IPS DF 6.9 (cell line): Measurements from ENCODE around the gene CDH5.

Source experiments
- DNase-seq: peaks from one replicate; pipeline ENCODE4 v3.0.0-alpha.2; 2013; ENCODE audit warnings: low read depth, low spot score
- H3K27ac ChIP-seq: one replicate; pipeline ENCODE4 v1.5.1; 2013; ENCODE audit warnings: low read length, control low read depth
- H3K27me3 ChIP-seq: 2 replicates; pipeline ENCODE4 v1.6.1; 2013; ENCODE audit warnings: mild to moderate bottlenecking, low read length; ENCODE audit not compliant: control insufficient read depth, insufficient read depth
- H3K36me3 ChIP-seq: 2 replicates; pipeline ENCODE4 v1.6.1; 2013; ENCODE audit warnings: low read length; ENCODE audit not compliant: control insufficient read depth, insufficient read depth
- H3K4me1 ChIP-seq: 2 replicates; pipeline ENCODE4 v1.6.1; 2013; ENCODE audit warnings: low read length; ENCODE audit not compliant: control insufficient read depth, insufficient read depth
- H3K4me3 ChIP-seq: 2 replicates; pipeline ENCODE4 v1.5.1; 2013; ENCODE audit warnings: mild to moderate bottlenecking, low read length
- H3K9me3 ChIP-seq: 2 replicates; pipeline ENCODE4 v1.6.1; 2013; ENCODE audit warnings: low read length, inconsistent platforms; ENCODE audit not compliant: control insufficient read depth, insufficient read depth
- WGBS: extraction: QIAGEN DNeasy Blood & Tissue Kit; methylation state at CpG from one replicate; pipeline ENCODE4 v1.1.7; 2013; ENCODE audit warnings: mixed read lengths, missing lambda C conversion rate; ENCODE audit not compliant: insufficient read length, insufficient coverage; 5-methylcytosine and 5-hydroxymethylcytosine counted together

Gene CDH5

DNA sequence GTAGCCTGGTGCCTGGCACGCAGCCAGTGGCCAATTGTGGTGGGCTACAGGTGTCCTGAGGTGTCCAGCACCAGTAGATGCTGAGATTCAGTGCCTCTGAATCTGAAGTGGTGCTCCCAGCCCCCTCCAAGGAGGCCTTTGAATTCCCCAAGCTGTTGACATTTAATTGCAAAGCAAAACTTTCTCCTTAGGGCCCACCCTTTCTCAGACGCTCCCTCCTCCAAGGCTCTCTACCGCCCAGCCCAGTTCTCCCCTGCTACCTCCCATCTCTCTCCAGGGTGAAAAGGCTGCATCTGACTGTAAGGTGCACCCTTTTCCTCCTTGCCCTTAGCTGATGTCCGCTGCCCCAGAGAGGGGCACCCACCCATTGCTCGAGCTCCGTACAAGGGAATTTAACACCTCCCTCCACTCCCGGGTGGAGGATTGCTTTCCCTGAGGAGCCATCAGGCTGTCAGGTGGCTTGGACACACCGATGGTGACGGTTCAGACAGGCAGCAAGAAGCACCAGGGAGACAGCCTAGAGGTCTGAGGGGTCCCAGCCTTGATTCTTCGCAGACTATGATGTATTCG lies 62.3 kb downstream of the CDH5 start:
- DNase-seq = no peak
- no CpG with 5 or more reads among the region's 11 CpGs for WGBS
- H3K36me3 ChIP-seq = peaks cover 2% of the 10 kb centered on the region; the same call in 1 of the 2 replicates
- H3K4me1 ChIP-seq = peaks cover 6% of the 10 kb centered on the region
- no peaks in the 10 kb centered on the region for H3K9me3 ChIP-seq
- no peak overlapping the region for H3K27ac ChIP-seq
- H3K4me3 ChIP-seq = no peak overlapping the region
- H3K27me3 ChIP-seq = peaks cover 46% of the 10 kb centered on the region

DNA sequence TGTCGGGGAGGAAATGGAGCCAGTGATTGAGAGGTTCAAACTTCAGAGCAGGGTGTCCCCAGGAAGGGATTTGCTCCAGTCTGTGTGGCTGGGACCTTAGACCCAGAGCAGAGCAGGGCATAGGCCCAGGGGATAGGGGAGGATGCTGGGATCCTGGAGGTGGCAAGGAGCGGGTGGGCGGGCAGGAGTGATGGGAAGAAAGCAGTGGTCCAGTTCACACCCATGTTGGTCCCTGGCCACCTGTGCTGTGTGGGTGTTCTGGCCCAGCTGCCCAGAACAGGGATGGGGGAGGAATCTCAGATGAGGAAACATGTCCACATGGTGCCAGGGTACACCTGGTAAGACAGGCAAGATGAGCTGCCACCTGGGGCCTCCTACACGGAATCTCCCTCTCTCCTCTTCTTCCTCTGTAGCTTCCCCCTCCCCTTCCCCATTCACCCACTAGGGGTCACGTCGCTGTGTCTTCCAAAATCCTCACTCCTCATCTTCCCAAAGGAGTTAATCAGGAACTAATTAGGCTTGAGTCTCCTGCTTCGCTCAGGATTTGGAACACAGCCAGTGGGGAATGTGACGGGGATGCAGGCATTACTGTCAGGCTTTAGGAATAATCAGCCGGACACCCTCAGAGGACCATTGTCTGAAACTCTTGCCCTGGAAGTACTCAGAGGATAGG lies 62.9 kb downstream of the CDH5 start:
- WGBS = no CpG with 5 or more reads among the region's 9 CpGs

DNA sequence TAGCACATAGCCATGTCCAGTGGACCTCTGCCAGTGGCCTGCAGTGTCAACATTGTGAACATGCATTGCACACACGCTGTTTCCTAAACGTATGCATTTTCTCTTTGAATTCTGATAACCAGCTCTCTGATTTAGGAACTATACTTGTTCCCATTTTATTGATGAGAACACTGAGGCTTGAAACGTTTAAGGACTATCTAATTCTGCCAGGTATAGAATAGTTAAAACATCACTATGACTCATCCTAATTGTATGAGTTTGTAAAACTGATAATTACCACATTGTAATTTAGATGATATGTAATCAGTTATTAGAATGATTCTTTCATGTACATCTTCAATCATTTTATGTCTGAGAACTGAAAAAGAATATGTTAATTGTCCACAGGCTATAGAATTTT lies 63.7 kb downstream of the CDH5 start:
- WGBS = no CpG with 5 or more reads among the region's 3 CpGs
- H3K36me3 ChIP-seq = peaks cover 2% of the 10 kb centered on the region; the same call in 1 of the 2 replicates
- H3K27me3 ChIP-seq = peaks cover 41% of the 10 kb centered on the region
- no peaks in the 10 kb centered on the region for H3K9me3 ChIP-seq
- peaks cover 9% of the 10 kb centered on the region for H3K4me1 ChIP-seq
- H3K4me3 ChIP-seq = no peak overlapping the region
- H3K27ac ChIP-seq = no peak overlapping the region
- no peak for DNase-seq

More for the DNA sequence above, 62.9 kb downstream of the CDH5 start:
- Histone ChIP-seq H3K27ac (no peak overlapping the region), H3K4me1 (peaks cover 6% of the 10 kb centered on the region), H3K9me3 (no peaks in the 10 kb centered on the region), H3K36me3 (peaks cover 2% of the 10 kb centered on the region; the same call in 1 of the 2 replicates), H3K27me3 (peaks cover 46% of the 10 kb centered on the region), H3K4me3 (no peak overlapping the region)
- DNase-seq = no peak

DNA sequence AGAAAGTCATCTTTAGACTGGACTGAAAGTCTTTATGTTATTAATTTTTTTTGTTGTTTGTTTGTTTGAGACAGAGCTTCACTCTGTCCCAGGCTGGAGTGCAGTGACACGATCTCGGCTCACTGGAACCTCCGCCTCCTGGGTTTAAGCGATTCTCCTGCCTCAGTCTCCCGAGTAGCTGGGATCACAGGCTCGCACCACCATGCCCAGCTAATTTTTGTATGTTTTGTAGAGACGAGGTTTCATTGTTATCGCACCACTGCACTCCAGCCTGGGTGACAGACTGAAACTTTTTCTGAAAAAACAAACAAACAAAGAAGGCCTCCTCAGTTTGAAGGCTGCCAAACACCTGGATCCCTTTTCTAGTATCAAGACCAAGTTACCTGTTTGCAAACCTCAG lies 65.3 kb downstream of the CDH5 start:
- H3K9me3 ChIP-seq = no peaks in the 10 kb centered on the region
- WGBS = no CpG with 5 or more reads among the region's 8 CpGs
- H3K4me3 ChIP-seq = no peak overlapping the region
- no peak overlapping the region for H3K27ac ChIP-seq
- H3K27me3 ChIP-seq = peaks cover 27% of the 10 kb centered on the region
- no peaks in the 10 kb centered on the region for H3K36me3 ChIP-seq
- DNase-seq = no peak
- H3K4me1 ChIP-seq = peaks cover 5% of the 10 kb centered on the region

DNA sequence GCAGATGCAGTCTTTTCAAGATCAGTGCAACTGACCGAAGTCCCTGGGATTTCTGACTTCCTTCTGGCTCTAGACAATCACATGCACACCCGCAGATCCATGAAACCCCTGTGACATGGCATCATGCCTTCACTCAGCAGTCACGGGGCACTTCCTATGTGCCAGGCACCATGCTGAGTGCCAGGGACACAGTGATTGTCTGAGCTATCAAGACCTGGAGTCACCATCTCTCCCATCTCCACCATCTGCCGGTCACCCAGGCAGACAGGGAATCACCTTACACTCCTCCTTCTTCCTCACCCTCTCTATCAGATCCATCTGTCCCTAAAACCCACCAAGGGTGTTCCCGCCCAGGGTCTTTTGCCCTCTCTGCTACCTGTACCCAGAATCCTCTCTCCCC lies 65.9 kb downstream of the CDH5 start:
- Histone ChIP-seq H3K27me3 (peaks cover 27% of the 10 kb centered on the region), H3K36me3 (no peaks in the 10 kb centered on the region), H3K27ac (no peak overlapping the region), H3K4me3 (no peak overlapping the region), H3K4me1 (peaks cover 5% of the 10 kb centered on the region), H3K9me3 (no peaks in the 10 kb centered on the region)
- no peak for DNase-seq
- WGBS = no CpG with 5 or more reads among the region's 5 CpGs

DNA sequence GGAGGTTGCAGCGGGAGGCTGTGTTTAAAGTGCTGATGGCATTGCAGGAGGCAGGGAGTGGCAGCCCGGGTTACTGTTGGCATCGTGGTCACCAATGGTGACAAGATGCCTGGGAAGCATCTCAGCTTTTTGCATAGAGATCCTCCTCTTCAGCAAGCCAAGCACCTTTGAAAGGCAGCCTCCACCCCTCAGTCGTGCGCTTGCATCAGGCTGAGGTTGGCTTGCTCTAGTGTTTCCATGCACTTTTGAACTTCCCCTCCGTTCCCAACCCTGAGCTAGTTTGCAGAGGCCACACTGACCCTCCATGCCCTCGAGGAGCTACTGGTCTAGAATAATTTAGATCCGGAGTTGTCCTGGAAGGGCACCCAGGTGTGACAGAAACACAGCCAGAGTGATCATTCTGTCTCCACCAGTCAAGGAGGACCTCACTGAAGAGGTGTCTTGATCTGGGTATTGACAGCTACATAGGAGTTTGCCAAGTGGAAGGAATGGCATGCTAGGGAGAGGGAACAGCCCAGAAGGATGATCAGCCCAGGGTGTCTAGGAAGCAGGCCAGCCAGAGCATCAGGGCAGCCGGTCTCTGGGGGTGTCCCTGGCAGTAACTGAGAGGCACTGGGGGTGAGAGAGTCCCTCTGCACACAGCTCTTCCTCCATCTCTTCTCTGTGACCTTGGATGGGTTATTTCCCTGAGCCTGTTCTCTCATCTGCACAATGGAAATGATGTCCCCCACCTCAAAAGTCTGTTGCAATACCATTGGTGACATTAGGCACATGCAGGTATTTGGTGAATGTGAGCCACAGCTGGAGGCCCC lies 68.3 kb downstream of the CDH5 start:
- H3K27me3 ChIP-seq = peaks cover 3% of the 10 kb centered on the region; the same call in 1 of the 2 replicates
- H3K4me1 ChIP-seq = peaks cover 3% of the 10 kb centered on the region
- no peaks in the 10 kb centered on the region for H3K36me3 ChIP-seq
- WGBS = no CpG with 5 or more reads among the region's 9 CpGs
- H3K27ac ChIP-seq = no peak overlapping the region
- no peaks in the 10 kb centered on the region for H3K9me3 ChIP-seq
- no peak for DNase-seq
- H3K4me3 ChIP-seq = no peak overlapping the region

DNA sequence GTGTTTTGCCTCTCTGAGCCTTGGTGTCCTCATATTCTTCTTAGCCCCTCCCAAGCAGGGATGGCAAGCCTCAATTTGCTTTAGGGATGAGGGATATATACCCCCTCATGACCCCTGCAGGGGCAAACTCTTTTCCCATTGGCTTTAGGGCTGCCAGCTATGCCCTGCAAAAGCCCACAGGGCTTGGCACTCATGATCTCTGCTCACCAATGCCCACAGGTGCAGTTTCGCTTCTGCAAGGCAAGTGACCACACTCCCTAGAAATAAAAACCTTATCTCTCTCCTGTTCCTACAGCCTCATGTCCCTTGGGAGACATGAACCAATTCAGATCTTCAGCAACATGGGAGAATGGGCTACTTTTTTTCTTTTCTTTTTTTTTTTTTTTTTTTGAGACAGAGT lies 69.4 kb downstream of the CDH5 start:
- Histone ChIP-seq H3K27ac (no peak overlapping the region), H3K27me3 (no peaks in the 10 kb centered on the region), H3K36me3 (no peaks in the 10 kb centered on the region), H3K9me3 (no peaks in the 10 kb centered on the region), H3K4me1 (peaks cover 3% of the 10 kb centered on the region), H3K4me3 (no peak overlapping the region)
- DNase-seq = no peak
- WGBS = no CpG with 5 or more reads among the region's 1 CpG

DNA sequence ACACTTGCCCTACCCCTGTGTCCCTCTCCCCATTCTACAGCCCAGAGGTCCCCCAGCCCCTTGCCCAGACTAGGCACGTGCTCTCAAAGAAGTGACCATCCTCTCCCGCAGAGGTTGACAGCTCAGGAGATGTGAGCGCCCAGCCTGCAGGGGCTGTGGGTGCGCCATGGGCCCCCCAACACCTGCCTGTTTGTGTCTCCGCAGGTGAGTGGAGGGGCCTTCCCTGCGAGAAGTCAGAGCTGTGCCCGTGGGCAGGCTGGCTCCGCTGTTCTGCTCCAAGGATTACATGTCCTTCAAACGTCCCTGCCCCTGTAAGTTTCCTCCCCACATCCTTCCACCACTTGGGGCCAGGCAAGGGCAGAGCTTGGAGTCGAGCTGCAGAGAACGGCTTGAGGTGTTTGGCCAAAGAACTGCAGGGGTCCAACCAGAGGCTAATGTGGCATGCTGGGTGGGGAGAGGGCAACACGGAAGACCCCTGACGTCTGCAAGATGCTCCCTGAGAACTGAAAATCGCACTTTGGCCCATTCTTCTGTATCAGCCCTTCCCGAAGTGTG lies 71.0 kb downstream of the CDH5 start:
- Histone ChIP-seq H3K36me3 (no peaks in the 10 kb centered on the region), H3K9me3 (no peaks in the 10 kb centered on the region), H3K4me3 (no peak overlapping the region), H3K27ac (no peak overlapping the region), H3K4me1 (peaks cover 3% of the 10 kb centered on the region), H3K27me3 (no peaks in the 10 kb centered on the region)
- no peak for DNase-seq
- WGBS = no CpG with 5 or more reads among the region's 15 CpGs

DNA sequence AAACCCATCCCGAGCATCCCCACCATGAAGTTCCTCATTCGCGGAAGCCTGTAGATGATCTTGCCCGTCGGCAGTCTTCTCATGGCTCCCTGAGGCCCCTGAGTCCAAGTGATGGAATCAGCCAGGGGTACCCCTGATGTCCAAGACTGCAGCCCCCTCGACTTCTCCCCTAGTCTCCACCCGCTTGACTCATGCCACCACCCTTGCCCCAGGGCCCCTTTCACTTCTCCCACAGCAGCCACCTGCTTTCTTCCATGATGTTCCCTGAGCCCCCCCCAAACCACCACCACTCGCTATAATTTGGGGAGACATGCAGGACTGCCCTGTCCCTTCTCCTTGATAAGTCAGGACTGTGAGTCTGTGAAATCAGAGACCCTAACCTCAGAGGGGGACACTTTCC lies 72.0 kb downstream of the CDH5 start:
- DNase-seq = no peak
- no peaks in the 10 kb centered on the region for H3K27me3 ChIP-seq
- no CpG with 5 or more reads among the region's 8 CpGs for WGBS
- H3K4me3 ChIP-seq = no peak overlapping the region
- no peak overlapping the region for H3K27ac ChIP-seq
- no peaks in the 10 kb centered on the region for H3K9me3 ChIP-seq
- H3K36me3 ChIP-seq = no peaks in the 10 kb centered on the region
- peaks cover 3% of the 10 kb centered on the region; the same call in 1 of the 2 replicates for H3K4me1 ChIP-seq

DNA sequence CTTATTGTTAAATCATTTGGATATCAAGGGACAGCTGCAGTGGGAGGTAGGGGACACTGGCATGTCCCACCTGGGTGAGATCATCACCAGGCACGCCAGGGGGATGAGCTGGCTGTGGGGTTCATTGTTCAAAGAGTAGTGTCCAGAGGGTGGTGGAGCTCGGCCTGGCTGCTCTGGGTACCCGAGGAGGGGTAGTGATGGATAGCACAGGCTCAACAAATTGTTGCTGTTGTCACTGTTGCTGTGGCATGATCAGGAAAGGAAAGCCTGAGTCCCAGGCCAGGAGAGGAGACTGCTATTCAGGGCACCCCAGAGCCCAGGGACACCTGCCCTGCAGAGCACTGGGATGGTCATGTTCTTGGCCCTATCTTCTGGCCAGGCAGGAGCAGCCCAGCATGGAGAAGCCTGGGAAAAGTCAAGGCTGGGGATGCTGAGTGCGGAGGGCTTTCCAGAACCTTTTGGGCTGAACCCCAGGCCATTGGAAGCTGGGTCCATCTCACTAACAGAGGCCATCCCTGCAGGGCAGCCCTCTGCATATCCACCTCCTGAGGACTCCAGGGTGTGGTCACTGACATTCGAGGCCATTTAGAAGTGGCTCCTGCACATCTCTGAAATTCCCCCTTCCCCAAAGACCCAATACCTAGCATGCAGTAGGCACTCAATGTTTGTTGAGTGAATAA lies 72.7 kb downstream of the CDH5 start:
- no peak for DNase-seq
- H3K27me3 ChIP-seq = no peaks in the 10 kb centered on the region
- H3K9me3 ChIP-seq = no peaks in the 10 kb centered on the region
- no peak overlapping the region for H3K27ac ChIP-seq
- WGBS = no CpG with 5 or more reads among the region's 5 CpGs
- no peak overlapping the region for H3K4me3 ChIP-seq
- no peaks in the 10 kb centered on the region for H3K36me3 ChIP-seq
- peaks cover 3% of the 10 kb centered on the region; the same call in 1 of the 2 replicates for H3K4me1 ChIP-seq
